GM20431 (cell line): ENCODE data around the gene NLGN1.
"Not testable (repeated sequence)": the region's sequence is repeated elsewhere in the genome, so short reads cannot be mapped to it uniquely, and the experiment has no call there.

Experiments
- in situ Hi-C: fragments of 300-500 bp; cut with MseI, MboI; formaldehyde crosslinking; loops from one replicate; pipeline ENCODE4 v1.15.0; 2020; ENCODE audit warnings: low sequenced_read_pairs; ENCODE audit not compliant: unreplicated experiment

NLGN1 gene

GRCh38 chr3:173429076-173429475 lies 31.5 kb downstream of the NLGN1 start:
- in situ Hi-C loops = no loop called here

DNA sequence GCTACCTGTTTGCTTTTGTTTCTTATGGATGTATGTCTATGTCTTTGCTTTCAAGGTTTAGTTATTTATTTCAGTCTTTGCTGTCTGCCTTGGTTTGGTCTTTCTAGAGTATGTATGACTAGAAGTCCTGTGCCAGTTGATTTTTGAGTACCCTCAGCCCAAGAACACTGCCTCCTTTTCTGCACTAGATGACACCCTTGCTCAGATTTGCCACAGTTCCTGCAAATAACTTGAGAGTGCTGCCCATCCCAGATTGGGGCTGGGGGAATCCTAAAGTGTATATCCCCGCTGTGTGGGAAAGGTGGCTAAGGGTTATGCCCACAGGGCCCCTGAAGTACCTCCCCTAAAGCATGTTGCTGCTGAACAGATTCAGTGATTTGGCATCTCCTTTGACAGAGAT lies 32.0 kb downstream of the NLGN1 start:
- in situ Hi-C loops = no loop called here

DNA sequence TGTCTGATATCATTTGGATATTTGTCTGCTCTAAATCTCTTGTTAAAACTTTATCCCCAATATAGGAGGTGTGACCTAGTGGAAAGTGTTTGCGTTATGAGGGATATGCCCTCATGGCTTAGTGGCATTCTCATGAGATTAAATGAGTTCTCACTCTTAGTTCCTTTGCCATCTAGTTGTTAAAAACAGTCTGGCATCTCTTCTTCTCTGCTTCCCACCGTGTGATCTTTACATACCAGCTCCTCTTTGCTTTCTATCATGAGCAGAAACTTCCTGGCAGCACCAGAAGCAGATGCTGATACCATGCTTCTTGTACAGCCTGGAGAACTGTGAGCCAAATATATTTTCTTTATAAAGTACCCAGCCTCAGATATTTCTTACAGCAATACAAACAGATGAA lies 33.0 kb downstream of the NLGN1 start:
- in situ Hi-C loops = no loop called here

DNA sequence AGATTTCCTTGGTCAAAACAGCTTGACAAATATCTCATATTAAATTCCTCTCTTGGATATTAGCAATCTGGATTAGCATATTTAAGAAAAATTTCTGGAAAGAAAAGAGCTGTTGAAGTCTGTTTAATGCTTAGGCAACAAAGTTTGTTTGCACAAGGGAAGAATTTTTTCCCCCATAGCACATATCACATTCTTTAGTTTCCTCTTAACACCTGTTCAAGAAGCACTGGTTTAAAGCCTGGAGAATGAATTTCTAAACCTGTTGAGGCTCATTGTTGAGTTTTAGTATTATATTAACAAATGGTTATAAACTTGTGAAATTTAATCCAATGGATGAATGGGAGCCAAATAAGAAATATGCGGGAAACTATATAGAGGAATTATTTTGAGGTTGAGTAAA lies 41.5 kb downstream of the NLGN1 start:
- in situ Hi-C loops = no loop called here

DNA sequence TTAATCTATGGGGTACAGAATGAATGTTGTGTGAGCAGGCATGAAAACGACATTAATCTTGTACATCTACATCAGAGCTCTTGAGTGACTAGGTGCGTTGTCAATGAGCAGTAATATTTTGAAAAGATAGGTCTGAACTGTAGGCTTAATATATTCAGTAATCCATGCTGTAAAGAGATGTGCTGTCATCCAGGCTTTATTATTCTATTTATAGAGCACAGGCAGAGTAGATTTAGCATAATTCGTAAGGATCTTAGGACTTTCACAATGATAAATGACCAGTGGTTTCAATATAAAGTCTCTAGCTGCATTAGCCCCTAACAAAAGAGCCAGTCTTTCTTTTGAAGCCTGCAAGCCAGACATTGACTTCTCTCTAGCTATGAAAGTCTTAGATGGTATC lies 43.0 kb downstream of the NLGN1 start:
- in situ Hi-C loops = no loop called here

DNA sequence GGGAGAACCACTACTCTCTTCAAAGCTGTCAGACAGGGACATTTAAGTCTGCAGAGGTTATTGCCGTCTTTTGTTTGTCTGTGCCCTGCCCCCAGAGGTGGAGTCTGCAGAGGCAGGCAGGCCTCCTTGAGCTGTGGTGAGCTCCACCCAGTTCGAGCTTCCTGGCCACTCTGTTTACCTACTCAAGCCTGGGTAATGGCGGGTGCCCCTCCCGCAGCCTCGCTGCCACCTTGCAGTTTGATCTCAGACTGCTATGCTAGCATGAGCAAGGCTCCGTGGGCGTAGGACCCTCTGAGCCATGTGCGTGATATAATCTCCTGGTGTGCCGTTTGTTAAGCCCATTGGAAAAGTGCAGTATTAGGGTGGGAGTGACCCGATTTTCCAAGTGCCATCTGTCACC lies 54.0 kb downstream of the NLGN1 start:
- in situ Hi-C loops = not testable (repeated sequence)

DNA sequence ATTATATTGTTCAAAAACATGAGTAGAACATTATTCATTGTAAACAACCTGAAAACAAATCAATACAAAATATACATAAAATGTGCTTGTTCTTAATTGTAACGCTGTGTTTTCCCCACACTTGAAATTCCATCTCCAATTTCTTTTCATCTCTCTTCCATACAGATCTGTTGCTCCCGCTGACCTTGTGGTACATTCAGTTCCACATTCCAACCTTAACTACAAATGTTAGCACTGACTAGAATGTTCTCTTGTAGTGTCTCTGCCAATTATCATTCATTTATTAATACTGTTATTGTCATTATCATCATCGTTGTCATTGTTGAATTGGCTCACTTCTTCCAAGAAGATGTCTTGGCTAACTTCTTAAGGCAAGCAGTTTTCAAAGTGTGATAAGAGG lies 65.7 kb downstream of the NLGN1 start:
- in situ Hi-C loops = no loop called here

- in situ Hi-C loops = no loop called here
Observed at GRCh38 chr3:173465112-173465511, 67.6 kb downstream of the NLGN1 start.

- in situ Hi-C loops = no loop called here
Observed at GRCh38 chr3:173465898-173466678, 68.5 kb downstream of the NLGN1 start.

- in situ Hi-C loops = no loop called here
Observed at GRCh38 chr3:173467501-173467900, 70.0 kb downstream of the NLGN1 start.

DNA sequence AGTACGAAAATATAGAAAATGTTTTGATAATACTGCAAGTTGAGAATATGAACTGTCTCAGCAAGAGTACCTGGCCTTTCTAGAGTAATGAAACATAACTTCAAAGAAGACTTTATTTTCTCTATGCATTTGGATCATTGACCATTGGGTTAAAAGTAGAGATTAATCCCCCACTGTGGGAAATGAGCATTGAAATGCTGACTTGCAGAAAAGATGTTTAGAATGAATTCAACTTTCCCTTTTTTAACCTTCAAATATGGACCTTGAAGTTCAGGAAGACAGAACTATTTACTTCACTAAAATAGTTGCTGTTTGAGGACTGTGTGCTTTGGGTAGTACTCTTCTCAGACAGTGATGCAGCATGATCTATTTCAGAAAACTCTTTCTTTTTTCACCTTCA lies 75.7 kb downstream of the NLGN1 start:
- in situ Hi-C loops = no loop called here

- in situ Hi-C loops = no loop called here
Observed at GRCh38 chr3:173479301-173479700, 81.8 kb downstream of the NLGN1 start.

DNA sequence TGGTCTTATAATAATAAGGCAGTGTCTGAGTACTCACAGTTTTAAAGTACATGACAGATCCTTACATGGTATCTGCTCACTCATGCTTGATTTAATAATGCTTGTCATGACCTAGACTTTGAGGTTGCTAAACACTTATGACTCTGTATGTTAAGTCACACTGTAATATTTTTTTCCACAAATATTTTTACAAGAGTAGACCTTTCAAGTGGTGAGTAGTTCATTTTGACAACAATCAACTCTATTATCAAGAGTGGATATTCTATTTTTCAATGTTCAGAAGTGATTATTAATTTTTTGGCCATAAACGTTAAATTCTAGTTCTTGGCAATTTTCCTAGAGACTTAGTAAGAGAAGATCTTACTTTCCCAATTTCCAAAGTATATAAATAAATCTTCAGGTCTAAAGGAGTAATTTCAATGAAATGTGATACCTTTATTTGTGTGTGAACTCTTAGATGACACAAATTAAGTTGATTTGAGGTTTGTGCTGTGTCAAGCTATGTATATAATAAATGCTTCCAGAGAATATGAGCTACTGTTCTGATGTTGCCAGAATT lies 104.5 kb downstream of the NLGN1 start:
- in situ Hi-C loops = no loop called here

- in situ Hi-C loops = no loop called here
Observed at GRCh38 chr3:173502983-173503568, 105.5 kb downstream of the NLGN1 start.

GRCh38 chr3:173510565-173510964 lies 113.0 kb downstream of the NLGN1 start:
- in situ Hi-C loops = no loop called here

GRCh38 chr3:173513123-173513522 lies 115.6 kb downstream of the NLGN1 start:
- in situ Hi-C loops = no loop called here

DNA sequence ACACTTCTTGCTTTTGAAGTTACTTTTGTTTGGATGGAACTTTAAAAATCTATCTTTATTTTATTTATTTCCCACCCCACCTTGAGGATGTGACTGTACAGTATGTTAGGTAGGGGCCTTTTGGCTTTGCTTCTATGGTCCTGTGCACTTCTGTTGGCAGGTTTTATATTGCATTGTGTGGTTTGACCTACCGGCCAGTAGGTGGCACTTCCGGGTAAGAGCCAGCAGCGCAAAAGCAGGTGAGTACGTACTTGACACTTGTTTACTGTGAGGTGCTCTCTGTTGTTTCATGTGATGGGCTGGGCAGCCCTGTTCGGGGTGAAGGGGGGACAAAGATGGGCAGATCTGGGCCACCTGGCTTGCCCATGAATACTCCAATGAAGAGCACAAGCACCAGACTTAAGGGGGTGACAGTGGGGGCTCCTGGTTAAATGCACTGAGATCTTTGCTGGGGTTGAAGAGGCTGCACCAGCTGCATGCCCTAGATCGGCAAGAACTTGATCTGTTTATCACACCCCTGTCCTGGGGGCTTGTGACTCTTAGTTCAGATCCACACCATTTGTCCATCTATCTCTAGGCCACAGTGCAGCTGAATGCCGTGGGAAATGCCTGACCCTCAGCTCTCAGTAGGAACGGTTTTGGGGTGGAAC lies 131.6 kb downstream of the NLGN1 start:
- in situ Hi-C loops = no loop called here

DNA sequence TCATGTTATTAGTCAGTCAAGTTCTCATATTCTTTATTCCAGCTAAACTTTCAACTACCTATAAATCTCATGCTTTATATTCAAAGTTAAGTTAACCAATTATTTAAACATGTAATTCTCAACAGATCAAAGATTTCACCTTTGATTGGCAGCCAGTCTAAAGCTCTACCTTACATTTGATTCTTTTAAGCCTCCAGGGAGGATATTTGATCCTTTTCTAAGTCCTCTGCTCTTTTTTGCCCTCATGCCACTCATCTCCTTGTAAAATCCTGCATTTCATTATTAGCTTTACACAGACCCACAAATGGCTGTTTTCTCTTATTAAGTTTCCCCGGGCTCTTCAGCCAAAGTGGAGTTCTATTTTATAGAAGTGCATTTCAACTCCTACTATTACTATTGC lies 134.1 kb downstream of the NLGN1 start:
- in situ Hi-C loops = no loop called here

DNA sequence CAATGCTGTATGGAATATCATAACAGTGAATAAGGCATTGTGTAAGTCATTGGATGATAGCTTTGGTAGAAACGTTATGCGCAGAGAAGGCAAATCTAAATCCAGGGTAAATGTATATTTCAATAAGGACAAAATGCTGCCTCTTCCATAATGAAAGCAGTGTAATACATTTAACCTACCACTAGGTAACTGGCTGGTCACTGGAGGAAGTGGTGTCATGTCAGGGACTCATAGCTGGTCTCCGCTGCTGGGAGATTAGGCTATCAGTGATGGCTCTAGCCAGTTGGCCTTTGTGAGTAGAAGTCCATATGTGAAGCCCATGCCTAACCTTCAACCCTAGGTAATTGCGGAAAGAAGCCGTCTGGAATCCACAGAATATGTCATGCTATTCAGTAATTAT lies 140.9 kb downstream of the NLGN1 start:
- in situ Hi-C loops = no loop called here

- in situ Hi-C loops = not testable (repeated sequence)
Observed at GRCh38 chr3:173545590-173545989, 148.0 kb downstream of the NLGN1 start.

DNA sequence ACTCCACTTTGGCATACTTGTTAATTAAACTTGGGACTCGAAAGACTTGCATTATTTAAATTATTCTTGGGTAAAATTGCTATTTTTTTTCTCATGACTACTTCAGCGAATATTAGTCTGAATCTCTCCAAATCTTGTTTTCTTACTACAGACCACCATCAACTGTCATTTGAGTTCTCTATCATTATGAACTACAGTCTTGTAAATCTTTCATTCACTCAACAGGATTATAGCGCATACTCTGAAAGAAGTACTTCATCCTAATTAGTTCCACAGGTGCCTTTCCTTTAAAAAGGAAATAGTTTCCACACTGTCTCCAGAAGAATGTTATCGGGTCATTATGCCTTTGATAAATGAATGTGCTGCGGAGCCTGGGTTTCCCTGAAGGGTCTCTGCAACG lies 149.5 kb downstream of the NLGN1 start:
- in situ Hi-C loops = no loop called here
